Measurements from ENCODE around the gene SMURF1.

The SMURF1 gene

DNA sequence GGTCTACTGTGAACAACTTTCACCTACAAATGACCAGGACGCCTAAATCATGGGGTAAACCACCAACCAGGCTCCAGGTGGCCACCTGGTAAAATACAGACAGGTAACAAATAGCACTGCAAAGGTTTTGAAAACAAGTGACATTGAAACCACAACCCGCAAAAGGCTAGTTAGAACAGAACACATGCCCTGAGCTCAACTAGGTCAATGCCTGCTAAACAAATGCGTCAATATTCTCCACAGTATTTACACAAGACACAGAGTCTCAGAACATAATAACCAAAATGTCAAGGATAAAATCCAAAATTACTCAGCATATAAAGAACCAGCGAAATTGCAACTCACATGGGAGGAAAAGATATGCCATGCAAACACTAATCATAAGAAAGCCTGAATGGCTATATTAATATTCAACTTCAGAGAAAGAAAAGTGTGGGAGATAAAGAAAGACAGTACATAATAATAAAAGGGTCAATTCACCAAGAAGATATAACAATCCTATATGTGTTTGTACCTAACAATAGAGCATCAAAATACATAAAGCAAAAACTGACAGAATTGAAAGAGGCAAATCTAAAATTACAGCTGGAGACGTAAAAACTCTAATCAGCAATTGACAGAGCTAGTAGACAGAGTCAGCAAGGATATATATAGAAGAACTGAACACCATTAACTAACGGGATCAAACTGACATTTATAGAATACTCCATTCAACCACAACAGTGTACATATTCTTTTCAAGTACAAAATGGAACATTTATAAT is 47.6 kb downstream of the SMURF1 start:
- H3K4me3 ChIP-seq (ENCODE audit: low read length): no peak overlapping the region
- H3K36me3 ChIP-seq (ENCODE audit: insufficient read depth, low read length): no peaks in the 10 kb centered on the region
- H3K9me3 ChIP-seq (ENCODE audit: low read length): peaks cover 2% of the 10 kb centered on the region
- H3K27me3 ChIP-seq (ENCODE audit: insufficient read depth, low read length): no peaks in the 10 kb centered on the region
- H3K4me1 ChIP-seq (ENCODE audit: insufficient read depth, low read length): peaks cover 13% of the 10 kb centered on the region
- H2AFZ ChIP-seq (ENCODE audit: low read depth, low read length): no peak overlapping the region

DNA sequence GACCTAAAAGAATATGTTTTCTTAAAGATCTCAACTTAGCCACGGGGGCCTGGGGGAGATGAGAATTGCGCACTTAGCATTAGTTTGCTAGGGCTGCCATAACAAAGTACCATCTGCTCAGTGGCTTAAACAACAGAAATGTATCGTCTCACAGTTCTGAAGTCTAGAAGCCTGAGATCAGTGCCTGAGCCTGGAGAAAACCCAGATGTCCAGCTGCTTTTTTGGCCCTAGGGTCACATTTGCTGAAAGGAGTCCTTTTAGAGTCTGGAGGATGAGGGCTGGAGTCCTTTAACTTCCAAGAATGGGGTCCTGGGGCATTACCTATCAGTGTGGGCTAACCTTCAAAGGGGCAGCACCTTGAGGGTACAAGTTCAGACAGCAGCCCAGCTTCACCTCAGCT is 48.2 kb downstream of the SMURF1 start:
- H3K4me3 ChIP-seq (ENCODE audit: low read length): no peak overlapping the region

DNA sequence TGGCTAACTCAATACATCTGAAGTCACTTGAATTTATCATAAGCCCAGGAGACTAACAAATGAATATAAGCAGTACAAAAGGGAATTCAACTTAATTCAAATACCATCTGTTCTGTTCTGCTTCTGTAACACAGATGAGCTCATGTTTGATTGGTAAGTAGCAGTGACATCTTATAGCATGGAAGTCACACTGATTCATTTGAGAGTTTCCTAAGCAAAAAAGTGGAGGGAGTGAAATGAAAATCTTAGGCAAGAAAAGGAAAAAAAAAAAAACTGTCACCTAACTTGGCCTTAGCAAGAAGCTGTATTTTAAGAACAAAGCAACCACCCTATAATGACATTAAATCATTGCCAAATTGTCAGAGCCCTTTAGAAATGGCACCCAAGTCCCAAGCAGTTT is 49.5 kb downstream of the SMURF1 start:
- Histone ChIP-seq H3K4me3 (ENCODE audit: low read length) (no peak overlapping the region), H2AFZ (ENCODE audit: low read depth, low read length) (no peak overlapping the region), H3K4me1 (ENCODE audit: insufficient read depth, low read length) (peaks cover 13% of the 10 kb centered on the region), H3K9me3 (ENCODE audit: low read length) (peaks cover 2% of the 10 kb centered on the region), H3K36me3 (ENCODE audit: insufficient read depth, low read length) (no peaks in the 10 kb centered on the region), H3K27me3 (ENCODE audit: insufficient read depth, low read length) (no peaks in the 10 kb centered on the region)

More for the DNA sequence above, 48.2 kb downstream of the SMURF1 start:
- Histone ChIP-seq H3K27me3 (ENCODE audit: insufficient read depth, low read length) (no peaks in the 10 kb centered on the region), H3K9me3 (ENCODE audit: low read length) (peaks cover 2% of the 10 kb centered on the region), H3K4me1 (ENCODE audit: insufficient read depth, low read length) (peaks cover 13% of the 10 kb centered on the region), H2AFZ (ENCODE audit: low read depth, low read length) (no peak overlapping the region), H3K36me3 (ENCODE audit: insufficient read depth, low read length) (no peaks in the 10 kb centered on the region)

DNA sequence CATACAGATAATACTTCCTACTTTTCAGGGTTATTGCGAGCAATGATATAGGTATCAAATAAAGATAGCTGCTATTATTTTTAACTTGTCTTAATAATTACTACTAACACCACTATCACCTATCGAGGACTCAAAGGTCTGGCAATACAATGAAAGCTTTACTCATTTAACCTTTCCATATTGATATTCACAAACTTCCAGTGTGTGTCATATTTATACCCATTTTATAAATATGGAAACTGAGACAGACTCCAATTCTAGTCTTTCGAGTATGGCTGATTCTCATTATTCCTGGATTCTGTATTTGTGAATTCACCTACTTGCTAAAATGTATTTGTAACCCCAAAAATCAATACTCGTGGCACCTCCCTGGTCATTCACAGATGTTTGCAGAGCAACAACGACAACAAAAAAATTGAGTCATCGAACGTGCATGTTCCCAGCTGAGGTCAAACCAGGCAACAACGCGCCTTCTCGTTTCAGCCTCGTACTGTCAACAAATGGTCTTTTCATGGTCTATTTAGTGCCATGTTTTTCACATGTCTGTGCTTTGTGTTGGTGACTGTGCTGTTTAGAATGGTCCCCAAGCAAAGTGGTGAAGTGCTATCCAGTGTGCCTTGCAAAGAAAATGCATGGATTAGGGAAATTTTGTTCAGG is 51.7 kb downstream of the SMURF1 start:
- no peak overlapping the region for H2AFZ ChIP-seq (ENCODE audit: low read depth, low read length)
- H3K9me3 ChIP-seq (ENCODE audit: low read length): peaks cover 2% of the 10 kb centered on the region
- no peaks in the 10 kb centered on the region for H3K27me3 ChIP-seq (ENCODE audit: insufficient read depth, low read length)
- peaks cover 6% of the 10 kb centered on the region for H3K4me1 ChIP-seq (ENCODE audit: insufficient read depth, low read length)
- H3K4me3 ChIP-seq (ENCODE audit: low read length): no peak overlapping the region
- H3K36me3 ChIP-seq (ENCODE audit: insufficient read depth, low read length): no peaks in the 10 kb centered on the region

DNA sequence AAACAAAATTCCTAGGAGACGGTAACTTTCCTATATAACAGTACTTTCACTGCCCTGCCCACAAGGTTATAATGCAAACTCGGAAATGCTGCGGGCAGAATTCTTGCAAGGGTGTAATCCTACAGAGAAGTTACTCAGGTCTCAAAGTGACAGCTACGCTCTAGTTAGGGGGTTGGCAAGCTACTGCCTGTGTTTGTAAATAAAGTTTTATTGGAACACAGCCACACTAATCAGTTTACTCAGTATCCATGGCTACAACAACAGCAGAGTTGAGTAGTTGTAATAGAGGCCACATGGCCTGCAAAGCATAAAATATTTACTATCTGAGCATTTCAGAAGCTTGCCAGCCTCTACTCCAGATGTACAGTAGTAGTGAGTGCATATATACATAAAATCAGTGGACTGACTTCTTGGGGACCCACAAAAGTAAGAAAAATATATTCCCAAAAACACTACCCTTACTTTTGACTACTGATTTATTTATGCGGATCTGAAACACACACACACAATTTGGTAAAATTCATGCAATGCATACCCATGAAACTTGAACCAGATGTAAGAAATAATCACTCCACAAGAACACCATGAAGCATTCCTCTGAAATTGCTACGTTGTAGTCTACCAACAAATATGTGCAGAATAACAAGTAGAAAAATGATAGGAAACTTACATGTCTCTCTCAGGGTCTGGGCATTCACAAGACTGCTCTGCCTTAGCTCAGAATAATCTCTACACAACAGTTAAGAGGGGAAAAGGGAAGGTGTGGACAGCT is 53.0 kb downstream of the SMURF1 start:
- peaks cover 6% of the 10 kb centered on the region for H3K4me1 ChIP-seq (ENCODE audit: insufficient read depth, low read length)
- no peak overlapping the region for H3K4me3 ChIP-seq (ENCODE audit: low read length)
- H2AFZ ChIP-seq (ENCODE audit: low read depth, low read length): no peak overlapping the region
- H3K36me3 ChIP-seq (ENCODE audit: insufficient read depth, low read length): no peaks in the 10 kb centered on the region
- H3K9me3 ChIP-seq (ENCODE audit: low read length): peaks cover 3% of the 10 kb centered on the region
- no peaks in the 10 kb centered on the region for H3K27me3 ChIP-seq (ENCODE audit: insufficient read depth, low read length)

DNA sequence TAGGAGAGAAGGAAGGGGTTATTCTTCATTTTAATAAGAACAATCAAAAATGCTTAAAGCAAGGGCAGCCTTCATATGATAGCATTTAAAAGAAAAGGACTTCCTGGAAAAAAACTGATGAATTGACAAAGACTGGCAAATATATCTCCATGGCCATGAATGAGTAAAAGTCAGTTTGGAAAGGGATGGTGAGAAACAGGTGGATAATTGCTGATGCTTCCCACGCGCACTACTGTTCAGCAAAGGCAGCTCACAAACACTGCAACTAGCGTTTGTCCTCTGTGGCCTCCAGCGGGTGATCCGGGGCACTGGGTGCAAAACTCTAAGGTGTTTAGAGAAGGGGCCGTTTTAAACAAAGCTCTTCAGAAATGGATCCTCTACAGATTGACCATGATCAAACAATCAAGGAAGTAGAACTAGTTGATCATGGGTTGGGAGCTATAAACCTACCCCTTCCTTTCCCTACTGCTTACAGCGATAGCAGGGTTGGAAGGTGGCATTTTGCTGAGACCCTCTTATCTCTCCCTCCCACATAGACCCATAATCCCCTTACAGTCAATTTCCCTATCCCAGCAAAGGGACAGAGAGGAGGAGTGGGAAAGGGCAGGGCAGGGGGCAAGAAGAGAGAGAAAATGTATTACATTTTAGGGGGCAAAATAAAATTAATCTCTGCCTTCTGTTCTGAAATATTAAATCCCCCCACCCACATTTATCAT is 53.8 kb downstream of the SMURF1 start:
- H3K27me3 ChIP-seq (ENCODE audit: insufficient read depth, low read length): no peaks in the 10 kb centered on the region
- no peaks in the 10 kb centered on the region for H3K36me3 ChIP-seq (ENCODE audit: insufficient read depth, low read length)
- H3K4me3 ChIP-seq (ENCODE audit: low read length): no peak overlapping the region
- H3K4me1 ChIP-seq (ENCODE audit: insufficient read depth, low read length): peaks cover 6% of the 10 kb centered on the region
- H2AFZ ChIP-seq (ENCODE audit: low read depth, low read length): no peak overlapping the region
- H3K9me3 ChIP-seq (ENCODE audit: low read length): peaks cover 3% of the 10 kb centered on the region

DNA sequence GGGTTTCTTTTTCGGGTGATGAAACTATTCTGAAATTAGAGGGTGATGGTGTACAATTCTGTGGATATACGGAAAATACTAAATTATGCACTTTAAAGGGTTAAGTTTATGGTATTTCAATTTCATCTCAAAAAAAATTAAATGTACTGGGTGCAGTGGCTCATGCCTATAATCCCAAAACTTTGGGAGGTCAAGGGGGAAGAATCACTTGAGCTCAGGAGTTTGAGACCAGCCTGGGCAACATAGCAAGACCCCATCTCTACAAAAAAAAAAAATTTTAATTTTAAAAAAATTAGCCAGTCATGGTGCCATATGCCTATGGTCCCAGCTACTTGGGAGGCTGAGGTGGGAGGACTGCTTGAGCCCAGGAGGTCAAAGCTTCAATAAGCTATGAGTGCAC is 57.0 kb downstream of the SMURF1 start:
- Histone ChIP-seq H2AFZ (ENCODE audit: low read depth, low read length) (no peak overlapping the region), H3K36me3 (ENCODE audit: insufficient read depth, low read length) (no peaks in the 10 kb centered on the region), H3K4me3 (ENCODE audit: low read length) (no peak overlapping the region), H3K27me3 (ENCODE audit: insufficient read depth, low read length) (no peaks in the 10 kb centered on the region), H3K9me3 (ENCODE audit: low read length) (peaks cover 3% of the 10 kb centered on the region), H3K4me1 (ENCODE audit: insufficient read depth, low read length) (no peaks in the 10 kb centered on the region)

DNA sequence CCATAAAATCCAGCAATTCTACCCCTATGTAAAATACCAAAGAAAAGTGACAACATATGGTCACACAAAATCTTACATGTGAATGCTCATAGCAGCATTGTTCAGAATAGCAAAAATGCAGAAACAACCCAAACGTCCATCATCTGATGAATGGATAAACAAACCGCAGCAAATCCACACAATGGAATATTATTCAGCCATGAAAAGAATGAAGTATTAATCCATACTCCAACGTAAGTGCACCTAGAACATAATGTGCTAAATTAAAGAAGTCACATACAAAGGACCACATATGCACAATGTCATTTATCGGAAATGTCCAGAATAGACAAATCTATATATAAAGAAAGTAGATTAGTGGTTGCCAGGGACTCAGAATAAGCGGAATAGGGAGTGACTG is 57.4 kb downstream of the SMURF1 start:
- Histone ChIP-seq H3K9me3 (ENCODE audit: low read length) (peaks cover 3% of the 10 kb centered on the region), H3K36me3 (ENCODE audit: insufficient read depth, low read length) (no peaks in the 10 kb centered on the region), H3K4me1 (ENCODE audit: insufficient read depth, low read length) (no peaks in the 10 kb centered on the region), H3K27me3 (ENCODE audit: insufficient read depth, low read length) (no peaks in the 10 kb centered on the region), H3K4me3 (ENCODE audit: low read length) (no peak overlapping the region), H2AFZ (ENCODE audit: low read depth, low read length) (no peak overlapping the region)

DNA sequence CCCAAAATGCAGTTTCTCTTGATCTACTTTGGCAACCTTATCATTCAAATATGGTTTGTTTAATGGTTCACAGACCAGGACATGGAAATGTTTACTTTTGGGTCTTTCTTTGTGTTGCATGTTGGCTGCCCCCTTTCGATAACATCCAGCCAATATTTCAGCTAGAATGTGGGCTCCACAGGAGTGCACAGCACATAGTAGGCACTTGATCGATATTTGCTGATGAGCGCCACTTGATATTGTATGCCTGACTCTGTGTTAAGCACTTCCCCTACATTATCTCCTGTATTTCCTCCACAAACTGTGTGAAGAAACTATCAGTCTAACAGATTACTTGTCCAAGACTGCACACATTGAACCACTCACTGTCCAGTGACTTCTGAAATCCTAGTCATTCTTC is 60.2 kb downstream of the SMURF1 start:
- H2AFZ ChIP-seq (ENCODE audit: low read depth, low read length): no peak overlapping the region
- H3K9me3 ChIP-seq (ENCODE audit: low read length): peaks cover 3% of the 10 kb centered on the region
- no peaks in the 10 kb centered on the region for H3K4me1 ChIP-seq (ENCODE audit: insufficient read depth, low read length)
- H3K36me3 ChIP-seq (ENCODE audit: insufficient read depth, low read length): no peaks in the 10 kb centered on the region
- no peak overlapping the region for H3K4me3 ChIP-seq (ENCODE audit: low read length)
- H3K27me3 ChIP-seq (ENCODE audit: insufficient read depth, low read length): no peaks in the 10 kb centered on the region

DNA sequence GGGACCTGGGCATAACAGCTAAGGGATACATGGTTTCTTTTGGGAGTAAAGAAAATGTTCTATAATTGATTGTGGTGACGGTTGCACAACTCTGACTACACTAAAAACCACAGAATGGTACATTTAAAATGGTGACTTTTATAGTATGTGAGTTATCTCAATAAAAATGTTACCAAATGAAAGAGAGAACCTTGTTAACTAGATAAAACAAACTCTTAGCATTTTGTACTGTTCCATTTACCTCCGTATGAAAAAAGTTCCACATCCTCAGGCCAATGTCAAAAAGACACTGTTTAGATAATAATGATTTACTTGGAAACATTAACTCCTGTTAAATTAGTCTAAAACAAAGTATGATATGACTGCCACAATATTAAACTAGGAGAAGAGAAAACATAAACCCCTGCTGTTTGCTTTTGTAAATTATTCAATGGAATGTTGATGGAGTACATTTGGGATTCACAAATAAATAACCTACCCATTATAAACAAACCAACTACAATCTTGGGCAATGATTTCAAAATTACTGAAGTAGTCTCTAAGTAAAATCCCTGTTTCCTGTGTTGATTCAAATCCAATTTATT is 60.7 kb downstream of the SMURF1 start:
- peaks cover 3% of the 10 kb centered on the region for H3K9me3 ChIP-seq (ENCODE audit: low read length)
- no peak overlapping the region for H3K4me3 ChIP-seq (ENCODE audit: low read length)
- H2AFZ ChIP-seq (ENCODE audit: low read depth, low read length): no peak overlapping the region
- no peaks in the 10 kb centered on the region for H3K36me3 ChIP-seq (ENCODE audit: insufficient read depth, low read length)
- no peaks in the 10 kb centered on the region for H3K27me3 ChIP-seq (ENCODE audit: insufficient read depth, low read length)
- H3K4me1 ChIP-seq (ENCODE audit: insufficient read depth, low read length): no peaks in the 10 kb centered on the region

DNA sequence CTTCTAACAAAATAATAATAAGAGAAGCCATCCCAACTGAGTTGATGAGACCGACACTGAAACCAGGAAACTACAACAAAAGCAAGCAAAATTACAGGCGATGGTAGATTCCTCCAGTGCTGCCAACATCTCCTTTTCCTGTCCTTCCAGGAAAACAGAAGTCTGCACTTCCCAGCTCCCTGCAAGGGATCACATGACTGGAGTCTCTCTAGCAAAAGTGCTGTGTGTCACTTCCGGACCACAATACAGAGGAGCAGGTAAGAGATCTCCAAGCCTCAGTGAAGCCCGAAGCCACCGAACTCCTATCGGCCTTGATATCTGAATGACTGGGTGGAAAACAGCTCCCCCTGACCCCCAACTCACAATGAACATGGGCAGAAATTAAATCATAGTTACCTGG is 63.2 kb downstream of the SMURF1 start:
- Histone ChIP-seq H2AFZ (ENCODE audit: low read depth, low read length) (no peak overlapping the region), H3K36me3 (ENCODE audit: insufficient read depth, low read length) (no peaks in the 10 kb centered on the region), H3K9me3 (ENCODE audit: low read length) (peaks cover 2% of the 10 kb centered on the region), H3K4me1 (ENCODE audit: insufficient read depth, low read length) (no peaks in the 10 kb centered on the region), H3K27me3 (ENCODE audit: insufficient read depth, low read length) (no peaks in the 10 kb centered on the region), H3K4me3 (ENCODE audit: low read length) (no peak overlapping the region)

DNA sequence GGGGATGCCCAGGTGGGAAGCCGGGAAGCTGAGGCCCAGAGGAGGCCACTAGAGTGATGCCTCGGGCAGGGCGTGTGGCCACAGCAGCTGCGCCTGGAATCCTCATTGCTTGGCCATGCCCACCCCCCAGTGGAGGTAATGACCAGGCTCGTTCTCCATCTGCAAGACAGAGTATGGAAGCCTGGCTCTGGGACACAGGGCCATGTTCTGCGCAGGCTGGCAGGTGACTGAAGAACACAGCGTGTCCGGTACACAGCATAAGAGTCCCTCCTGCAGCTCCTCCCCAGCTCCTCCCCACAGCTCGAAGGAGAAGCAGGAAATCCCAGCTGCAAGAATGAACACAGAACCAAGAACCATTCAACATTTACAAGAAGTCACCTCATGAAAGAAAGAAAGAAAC is 64.8 kb downstream of the SMURF1 start:
- Histone ChIP-seq H3K27me3 (ENCODE audit: insufficient read depth, low read length) (no peaks in the 10 kb centered on the region), H3K9me3 (ENCODE audit: low read length) (peaks cover 2% of the 10 kb centered on the region), H3K4me1 (ENCODE audit: insufficient read depth, low read length) (no peaks in the 10 kb centered on the region), H2AFZ (ENCODE audit: low read depth, low read length) (no peak overlapping the region), H3K4me3 (ENCODE audit: low read length) (no peak overlapping the region), H3K36me3 (ENCODE audit: insufficient read depth, low read length) (no peaks in the 10 kb centered on the region)
